Ascending aorta (tissue), 2 donors: ENCODE data around the gene MEX3C. TPM values are rescaled to one million over a fixed set of nuclear protein-coding genes. Genes with fewer than 3 reads are reported as not detected.

Experiments used
- DNase-seq, 2 donors: peaks; one replicate each; pipeline ENCODE4 v3.0.0-alpha.2; 2019; ENCODE audit warnings: low spot score in 2 of 2
- H3K27ac ChIP-seq, 2 donors: fragments of 200-600 bp; sonication (generic); one replicate each; pipeline ENCODE4 v1.5.1; 2016 to 2017; ENCODE audit warnings: mild to moderate bottlenecking in 1 of 2
- H3K27me3 ChIP-seq: fragments of 200-600 bp; sonication (generic); one replicate; pipeline ENCODE4 v1.5.1; 2017
- H3K36me3 ChIP-seq, 2 donors: fragments of 200-600 bp; sonication (generic); one replicate each; pipeline ENCODE4 v1.5.1; 2016
- H3K4me1 ChIP-seq, 2 donors: fragments of 200-600 bp; sonication (generic); one replicate each; pipeline ENCODE4 v1.5.1; 2016 to 2017; ENCODE audit warnings: mild to moderate bottlenecking in 1 of 2
- H3K4me3 ChIP-seq, 2 donors: fragments of 200-600 bp; sonication (generic); one replicate each; pipeline ENCODE4 v1.5.1; 2016 to 2017; ENCODE audit warnings: mild to moderate bottlenecking in 1 of 2
- H3K9me3 ChIP-seq, 2 donors: fragments of 200-600 bp; sonication (generic); one replicate each; pipeline ENCODE4 v1.5.1; 2016
- intact Hi-C: fragments of 100-400 bp; cut with DNase I; formaldehyde crosslinking; loops from one replicate; pipeline ENCODE4 v1.15.1; 2023
- total RNA-seq: library from RNA; depleted of rRNA; stranded (reverse); fragments of >200 nt; gene quantifications from one replicate; pipeline ENCODE4 v1.1.0, GENCODE V29; 2016
- TF ChIP-seq, protein P1 (sequence below), 3 experiments: fragments of 200-600 bp in 2 of 3; fragments of 450-650 bp in 1 of 3; sonication (generic) in 2 of 3; IDR thresholded peaks; one replicate each; pipeline ENCODE4 v1.5.1; 2016 to 2019; ENCODE audit warnings: antibody characterized with exemption in 3 of 3, mild to moderate bottlenecking in 1 of 3, moderate library complexity in 1 of 3

The MEX3C gene
- total RNA-seq, 1 donor from 2014 or later: 97.7 TPM

GRCh38 chr18:51153659-51154371 is 43.7 kb downstream of the MEX3C start:
- Histone ChIP-seq H3K9me3 (no peaks in the 10 kb centered on the region), H3K27ac (no peak overlapping the region), H3K36me3 (no peaks in the 10 kb centered on the region), H3K4me3 (no peak overlapping the region), H3K4me1 (no peaks in the 10 kb centered on the region), H3K27me3 (no peaks in the 10 kb centered on the region)
- DNase-seq: no peak
- TF ChIP-seq, protein P1, sequence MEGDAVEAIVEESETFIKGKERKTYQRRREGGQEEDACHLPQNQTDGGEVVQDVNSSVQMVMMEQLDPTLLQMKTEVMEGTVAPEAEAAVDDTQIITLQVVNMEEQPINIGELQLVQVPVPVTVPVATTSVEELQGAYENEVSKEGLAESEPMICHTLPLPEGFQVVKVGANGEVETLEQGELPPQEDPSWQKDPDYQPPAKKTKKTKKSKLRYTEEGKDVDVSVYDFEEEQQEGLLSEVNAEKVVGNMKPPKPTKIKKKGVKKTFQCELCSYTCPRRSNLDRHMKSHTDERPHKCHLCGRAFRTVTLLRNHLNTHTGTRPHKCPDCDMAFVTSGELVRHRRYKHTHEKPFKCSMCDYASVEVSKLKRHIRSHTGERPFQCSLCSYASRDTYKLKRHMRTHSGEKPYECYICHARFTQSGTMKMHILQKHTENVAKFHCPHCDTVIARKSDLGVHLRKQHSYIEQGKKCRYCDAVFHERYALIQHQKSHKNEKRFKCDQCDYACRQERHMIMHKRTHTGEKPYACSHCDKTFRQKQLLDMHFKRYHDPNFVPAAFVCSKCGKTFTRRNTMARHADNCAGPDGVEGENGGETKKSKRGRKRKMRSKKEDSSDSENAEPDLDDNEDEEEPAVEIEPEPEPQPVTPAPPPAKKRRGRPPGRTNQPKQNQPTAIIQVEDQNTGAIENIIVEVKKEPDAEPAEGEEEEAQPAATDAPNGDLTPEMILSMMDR (IDR thresholded peaks at IDR 0.05): no peak
- intact Hi-C loops: no loop called here

- H3K27ac ChIP-seq: no peak overlapping the region
- no peak for DNase-seq
- no peaks in the 10 kb centered on the region for H3K36me3 ChIP-seq
- no peak overlapping the region for H3K4me3 ChIP-seq
- TF ChIP-seq, protein P1 (IDR thresholded peaks at IDR 0.05): no peak
- H3K9me3 ChIP-seq: no peaks in the 10 kb centered on the region
- no peaks in the 10 kb centered on the region for H3K4me1 ChIP-seq
- no peaks in the 10 kb centered on the region for H3K27me3 ChIP-seq
- intact Hi-C loops: no loop called here
Observed at GRCh38 chr18:51151568-51152511, 45.6 kb downstream of the MEX3C start.

DNA sequence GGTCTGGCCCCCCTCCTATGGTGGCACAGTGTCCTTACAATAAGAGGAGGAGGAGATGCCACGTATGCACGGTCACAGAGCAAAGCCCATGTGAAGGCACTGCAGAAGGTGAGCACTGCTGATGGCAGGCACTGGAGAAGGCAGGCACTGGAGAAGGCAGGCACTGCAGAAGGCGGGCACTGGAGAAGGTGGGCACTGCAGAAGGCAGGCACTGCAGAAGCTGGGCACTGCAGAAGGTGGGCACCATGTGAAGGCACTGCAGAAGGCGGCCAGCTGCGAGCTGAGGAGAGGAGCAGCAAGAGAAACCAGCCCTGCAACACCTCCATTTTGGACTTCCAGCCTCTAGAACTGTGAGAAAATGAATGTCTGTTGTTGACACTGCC is 46.3 kb downstream of the MEX3C start:
- no peaks in the 10 kb centered on the region for H3K27me3 ChIP-seq
- DNase-seq: no peak
- H3K9me3 ChIP-seq: no peaks in the 10 kb centered on the region
- no peak overlapping the region for H3K27ac ChIP-seq
- H3K36me3 ChIP-seq: no peaks in the 10 kb centered on the region
- TF ChIP-seq, protein P1 (IDR thresholded peaks at IDR 0.05): no peak
- H3K4me3 ChIP-seq: no peak overlapping the region
- no peaks in the 10 kb centered on the region for H3K4me1 ChIP-seq
- intact Hi-C loops: no loop called here

GRCh38 chr18:51150113-51150700 is 47.3 kb downstream of the MEX3C start:
- no peak overlapping the region for H3K27ac ChIP-seq
- no peaks in the 10 kb centered on the region for H3K9me3 ChIP-seq
- no peak overlapping the region for H3K4me3 ChIP-seq
- H3K36me3 ChIP-seq: no peaks in the 10 kb centered on the region
- TF ChIP-seq, protein P1 (IDR thresholded peaks at IDR 0.05): no peak
- no peaks in the 10 kb centered on the region for H3K4me1 ChIP-seq
- no peaks in the 10 kb centered on the region for H3K27me3 ChIP-seq
- intact Hi-C loops: no loop called here
- DNase-seq: no peak

GRCh38 chr18:51149670-51150069 is 47.8 kb downstream of the MEX3C start:
- intact Hi-C loops: no loop called here
- H3K36me3 ChIP-seq: no peaks in the 10 kb centered on the region
- H3K4me3 ChIP-seq: no peak overlapping the region
- DNase-seq: no peak
- no peaks in the 10 kb centered on the region for H3K27me3 ChIP-seq
- no peaks in the 10 kb centered on the region for H3K4me1 ChIP-seq
- H3K27ac ChIP-seq: no peak overlapping the region
- TF ChIP-seq, protein P1 (IDR thresholded peaks at IDR 0.05): no peak
- H3K9me3 ChIP-seq: no peaks in the 10 kb centered on the region
